GM18867 (cell line): Measurements from ENCODE around the gene MICAL2.

Experiments used
- ATAC-seq: cut with Tn5 transposase; IDR thresholded peaks from one replicate; pipeline ENCODE4 v1.9.1; 2021; ENCODE audit warnings: mild to moderate bottlenecking, moderate library complexity; ENCODE audit not compliant: unreplicated experiment

MICAL2 gene

DNA sequence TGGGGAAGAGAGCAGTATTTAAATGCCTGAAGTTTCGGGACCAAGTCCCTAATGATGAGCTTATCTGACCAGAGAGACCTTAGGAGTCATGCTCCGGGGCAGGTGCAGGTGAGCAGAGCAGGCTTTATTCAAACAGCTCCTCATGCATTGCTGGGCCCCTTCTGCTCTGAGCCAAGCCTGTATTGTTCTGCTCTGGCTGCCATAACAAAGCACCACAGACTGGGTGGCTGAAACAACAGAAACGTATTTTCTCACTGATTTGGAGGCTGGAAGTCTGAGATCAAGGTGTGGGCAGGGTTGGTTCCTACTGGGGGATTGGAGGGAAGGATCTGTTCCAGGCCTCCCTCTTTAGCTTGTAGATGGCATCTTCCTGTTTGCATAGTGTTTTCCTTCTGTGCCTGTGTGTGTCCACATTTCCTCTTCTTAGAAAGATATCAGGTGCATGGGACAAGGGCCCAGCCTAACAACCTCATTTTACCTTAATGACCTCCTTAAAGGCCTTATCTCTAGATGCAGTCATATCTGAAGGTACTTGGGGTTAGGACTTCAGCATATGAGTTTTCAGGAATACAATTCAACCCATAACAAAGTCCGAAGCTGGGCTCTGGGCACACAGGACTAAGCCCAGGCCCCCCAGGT, 169.9 kb downstream of the MICAL2 start:
- ATAC-seq = no peak

- no peak for ATAC-seq
These were observed 170.6 kb downstream of the MICAL2 start for GRCh38 chr11:12280838-12281565.

DNA sequence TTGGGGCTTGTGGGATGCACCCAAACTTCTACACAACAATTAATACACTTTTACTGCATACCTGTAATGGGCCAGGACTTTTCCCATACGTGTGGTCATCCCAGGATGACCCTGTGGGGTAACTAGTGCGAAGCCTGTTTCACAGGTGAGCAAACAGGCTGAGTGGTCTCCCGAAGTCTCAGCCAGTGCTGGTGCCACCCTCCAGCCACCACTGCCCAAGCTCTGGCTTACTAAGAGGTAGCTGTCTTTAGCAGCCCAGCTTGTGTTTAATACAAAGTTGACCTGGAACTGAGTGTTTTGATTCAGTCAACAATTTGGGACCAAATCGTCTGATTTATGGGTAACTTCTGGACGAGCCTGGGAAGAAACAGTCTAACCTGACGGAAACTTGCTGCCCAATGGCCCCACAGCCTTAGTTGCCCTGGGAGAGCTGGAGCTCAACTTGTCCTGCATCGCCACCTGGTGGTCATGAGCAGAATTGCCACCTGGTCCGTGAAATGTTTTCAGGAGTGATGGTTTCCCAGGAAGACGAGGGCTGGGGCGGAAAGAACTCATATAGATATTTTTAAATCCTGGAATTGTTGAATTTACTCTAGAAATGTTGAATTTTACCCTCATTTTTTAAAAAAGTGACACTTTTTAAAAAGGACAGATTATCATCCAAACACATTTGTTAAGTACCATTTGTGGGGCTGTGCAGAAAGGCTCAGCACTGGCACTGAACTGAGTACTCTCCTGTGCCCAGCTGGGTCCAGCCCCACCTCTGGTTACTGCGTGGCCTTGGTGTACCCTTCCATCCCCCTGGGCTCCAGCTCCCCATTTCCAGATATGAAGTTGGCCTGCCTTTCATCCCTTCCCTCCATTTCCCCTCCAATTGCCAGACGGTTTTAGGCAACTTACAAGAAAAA, 171.4 kb downstream of the MICAL2 start:
- peak; percentile 67 for ATAC-seq

- ATAC-seq = no peak
These were observed 172.3 kb downstream of the MICAL2 start for GRCh38 chr11:12282676-12283075.

GRCh38 chr11:12284316-12285050, 174.1 kb downstream of the MICAL2 start:
- ATAC-seq = no peak

- no peak for ATAC-seq
These were observed 174.7 kb downstream of the MICAL2 start for GRCh38 chr11:12285106-12285505.

DNA sequence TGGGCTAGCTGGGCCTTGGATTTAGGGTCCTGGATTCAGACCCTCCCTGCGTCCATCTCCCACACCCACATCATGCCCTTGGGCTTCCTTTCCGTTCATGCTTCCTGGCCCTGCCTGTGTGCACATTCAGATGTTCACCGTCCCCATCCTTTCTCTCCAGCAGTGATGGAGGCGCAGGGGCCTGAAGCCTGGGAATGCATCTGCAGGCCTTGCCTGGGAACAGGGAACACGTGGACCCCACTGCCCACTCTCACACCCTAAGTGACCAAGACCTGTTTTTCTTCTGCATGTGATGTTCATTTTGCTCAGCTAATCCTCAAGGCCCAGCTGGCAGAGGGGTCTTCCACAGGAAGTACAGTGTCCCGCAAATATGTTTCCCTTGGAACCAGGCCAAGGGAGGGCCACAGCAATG, 175.4 kb downstream of the MICAL2 start:
- no peak for ATAC-seq

DNA sequence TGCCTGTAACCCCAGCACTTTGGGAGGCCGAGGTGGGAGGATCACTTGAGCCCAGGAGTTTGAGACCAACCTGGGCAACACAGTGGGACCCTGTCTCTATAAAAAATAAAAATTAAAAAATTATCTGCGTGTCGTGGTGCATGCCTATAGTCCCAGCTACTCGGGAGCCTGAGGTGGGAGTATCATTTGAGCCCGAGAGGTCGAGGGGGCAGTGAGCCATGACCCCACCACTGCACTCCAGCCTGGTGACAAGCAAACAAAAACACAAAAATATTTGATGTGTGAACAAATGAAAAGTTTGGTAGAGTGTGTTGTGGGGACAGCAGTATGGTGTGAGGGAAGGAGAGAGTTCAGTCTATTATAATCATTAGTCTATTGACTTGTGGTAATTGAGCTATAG, 176.2 kb downstream of the MICAL2 start:
- ATAC-seq = no peak

- no peak for ATAC-seq
These were observed 176.6 kb downstream of the MICAL2 start for GRCh38 chr11:12287009-12287373.

- ATAC-seq = peak; percentile 58
These were observed 177.2 kb downstream of the MICAL2 start for GRCh38 chr11:12287374-12288211.

DNA sequence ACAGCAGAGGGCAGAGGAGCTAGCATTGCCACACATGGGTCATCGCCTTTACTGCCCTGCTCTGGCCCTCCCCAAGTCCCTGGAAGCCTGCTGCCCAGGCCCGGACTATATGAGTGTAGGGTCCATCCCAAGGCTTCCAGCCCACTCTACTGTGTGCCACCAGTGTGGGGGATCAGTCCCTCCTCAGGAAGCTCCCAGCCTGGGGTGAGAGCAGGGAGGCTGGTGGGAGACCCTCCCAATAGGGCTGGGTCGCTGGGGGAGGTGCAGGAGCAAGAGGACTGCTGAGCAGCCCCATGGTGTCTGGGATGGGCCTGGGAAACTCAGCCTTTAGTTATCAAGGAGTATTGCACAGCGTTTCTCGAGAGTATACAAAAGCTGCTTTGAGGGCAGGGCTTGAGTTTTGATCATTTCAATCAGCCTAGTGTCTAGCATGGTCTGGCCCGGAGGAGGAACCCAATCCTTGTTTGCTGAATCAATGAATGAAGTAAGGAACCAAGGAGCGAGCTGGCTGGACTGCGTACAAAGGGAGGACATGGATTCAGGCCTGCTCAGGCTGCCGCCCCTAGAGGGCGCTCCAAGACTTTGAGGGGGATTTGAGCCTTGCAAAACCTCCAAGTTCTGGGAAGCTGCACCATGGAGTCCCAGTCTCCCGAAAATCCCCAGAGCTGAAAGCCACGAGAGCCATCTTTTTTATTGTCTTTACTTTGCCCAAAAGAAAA, 178.0 kb downstream of the MICAL2 start:
- no peak for ATAC-seq

DNA sequence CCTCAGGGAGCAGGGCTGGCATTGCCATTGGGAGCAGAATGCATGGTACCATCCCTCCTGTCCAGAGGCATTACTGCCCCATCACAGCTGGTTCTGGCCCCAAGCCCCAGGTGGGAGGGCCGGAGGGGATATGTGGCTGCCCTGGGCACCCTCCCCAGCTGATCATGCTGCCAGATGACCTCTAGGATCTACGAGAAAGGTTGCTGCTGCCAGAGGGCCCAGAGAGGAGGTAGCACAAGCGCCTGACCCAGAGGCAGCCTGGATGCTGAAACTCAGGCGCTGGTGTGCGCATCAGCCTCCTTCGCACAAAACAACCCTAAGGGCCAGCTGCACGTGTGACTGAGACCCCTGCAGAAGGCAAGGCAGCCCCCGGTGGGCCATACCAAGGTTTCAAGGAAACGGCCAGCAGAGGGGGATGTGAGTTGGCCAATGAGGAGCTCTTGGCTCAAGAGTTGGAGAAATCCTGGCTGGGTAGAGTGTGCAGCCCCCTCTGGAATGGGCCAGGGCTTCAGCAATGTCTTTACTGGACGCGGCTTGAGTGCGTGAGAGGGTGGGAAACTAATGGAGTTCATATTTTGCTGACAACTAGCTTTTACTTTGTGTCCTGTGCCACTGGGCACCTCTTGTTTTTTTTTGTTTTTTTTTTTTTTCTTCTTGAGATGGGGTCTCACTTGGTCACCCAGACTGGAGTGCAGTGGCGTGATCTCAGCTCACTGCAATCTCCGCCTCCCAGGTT, 178.7 kb downstream of the MICAL2 start:
- no peak for ATAC-seq

GRCh38 chr11:12289667-12290476, 179.5 kb downstream of the MICAL2 start:
- ATAC-seq = no peak

DNA sequence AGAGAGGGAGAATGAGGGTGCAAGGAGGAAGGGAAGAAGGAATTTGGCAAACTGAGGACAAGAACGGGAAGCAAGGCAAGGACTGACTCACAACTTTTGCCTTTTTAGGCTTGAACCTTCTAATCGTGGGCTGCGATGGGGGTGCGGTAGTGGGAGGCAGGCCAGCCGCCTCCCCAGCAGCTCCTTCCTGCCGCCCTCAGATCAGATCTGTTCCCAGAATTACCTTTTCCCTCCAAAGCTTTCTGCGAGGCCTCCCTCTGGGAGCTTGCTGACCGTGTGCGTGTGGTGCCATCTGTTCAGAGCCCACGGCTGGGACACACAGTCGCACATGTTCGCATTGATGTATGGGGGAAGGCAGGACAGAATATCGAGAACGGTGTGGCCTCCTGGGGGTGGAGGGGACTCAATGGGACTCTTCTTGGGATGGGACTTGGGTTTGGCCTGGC, 180.1 kb downstream of the MICAL2 start:
- no peak for ATAC-seq

DNA sequence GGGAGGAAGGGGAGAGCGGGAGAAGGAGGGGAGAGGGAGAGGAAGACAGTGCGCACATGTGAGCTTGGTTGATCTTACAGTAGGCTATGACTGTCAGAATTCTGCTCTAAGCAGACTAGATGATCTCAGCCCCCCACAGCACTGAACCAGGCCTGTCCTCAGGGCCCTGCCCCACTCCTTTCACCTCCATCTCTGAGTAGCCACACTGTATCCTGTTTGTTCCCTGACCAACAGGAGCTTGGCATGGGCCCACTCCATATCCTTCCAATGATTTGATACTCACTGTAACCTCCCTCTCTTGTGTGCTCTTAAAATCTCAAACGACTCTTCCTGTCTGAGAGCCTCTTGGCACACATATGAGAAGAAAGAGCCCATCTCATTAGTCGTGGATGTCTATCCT, 180.9 kb downstream of the MICAL2 start:
- no peak for ATAC-seq

- ATAC-seq = no peak
These were observed 181.4 kb downstream of the MICAL2 start for GRCh38 chr11:12291766-12292165.

GRCh38 chr11:12292766-12293165, 182.4 kb downstream of the MICAL2 start:
- no peak for ATAC-seq

DNA sequence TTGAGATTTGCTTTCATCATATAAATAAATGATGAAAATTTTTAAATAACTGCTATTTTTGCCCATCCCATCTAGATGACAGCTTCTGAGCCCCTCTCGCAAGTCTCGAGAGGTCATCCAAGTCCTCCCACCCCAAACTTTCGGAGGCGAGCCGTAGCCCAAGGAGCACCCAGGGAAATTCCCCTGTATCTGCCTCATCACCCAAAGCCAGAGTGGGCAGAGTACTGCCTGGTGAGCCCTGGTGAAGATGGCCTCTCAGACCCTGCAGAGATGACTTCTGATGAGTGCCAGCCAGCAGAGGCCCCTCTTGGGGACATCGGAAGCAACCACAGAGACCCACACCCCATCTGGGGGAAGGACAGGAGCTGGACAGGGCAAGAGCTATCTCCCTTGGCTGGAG, 183.1 kb downstream of the MICAL2 start:
- no peak for ATAC-seq
